ENCODE measurements around the gene LRP1B.
"Not testable (repeated sequence)": the region's sequence is repeated elsewhere in the genome, so short reads cannot be mapped to it uniquely, and the experiment has no call there.

The LRP1B gene

GRCh38 chr2:140550821-140551220 lies 1580.0 kb downstream of the LRP1B start:
- no peak for TF ChIP-seq CTCF (IDR thresholded peaks at IDR 0.05; ENCODE audit: insufficient read depth, low read depth, low read length, missing control alignments)
- H3K4me3 ChIP-seq (ENCODE audit: low read length): no peak overlapping the region
- no peak for DNase-seq (ENCODE audit: low read depth)

- not testable (repeated sequence) for H3K4me3 ChIP-seq (ENCODE audit: low read length); DNase-seq (ENCODE audit: low read depth)
Measured at GRCh38 chr2:140544769-140545168, 1586.0 kb downstream of the LRP1B start.

GRCh38 chr2:140542627-140543026 lies 1588.2 kb downstream of the LRP1B start:
- no peak for DNase-seq (ENCODE audit: low read depth)
- TF ChIP-seq CTCF (IDR thresholded peaks at IDR 0.05; ENCODE audit: insufficient read depth, low read depth, low read length, missing control alignments): no peak
- no peak overlapping the region for H3K4me3 ChIP-seq (ENCODE audit: low read length)

- TF ChIP-seq CTCF (IDR thresholded peaks at IDR 0.05; ENCODE audit: insufficient read depth, low read depth, low read length, missing control alignments): no peak
- H3K4me3 ChIP-seq (ENCODE audit: low read length): no peak overlapping the region
- DNase-seq (ENCODE audit: low read depth): no peak
Measured at GRCh38 chr2:140539242-140539875, 1591.5 kb downstream of the LRP1B start.

- DNase-seq (ENCODE audit: low read depth): no peak
- H3K4me3 ChIP-seq (ENCODE audit: low read length): no peak overlapping the region
- no peak for TF ChIP-seq CTCF (IDR thresholded peaks at IDR 0.05; ENCODE audit: insufficient read depth, low read depth, low read length, missing control alignments)
Measured at GRCh38 chr2:140529706-140530105, 1601.1 kb downstream of the LRP1B start.

- TF ChIP-seq CTCF (IDR thresholded peaks at IDR 0.05; ENCODE audit: insufficient read depth, low read depth, low read length, missing control alignments): no peak
- H3K4me3 ChIP-seq (ENCODE audit: low read length): no peak overlapping the region
Measured at GRCh38 chr2:140528982-140529381, 1601.8 kb downstream of the LRP1B start.

GRCh38 chr2:140526575-140526974 lies 1604.2 kb downstream of the LRP1B start:
- no peak overlapping the region for H3K4me3 ChIP-seq (ENCODE audit: low read length)
- no peak for TF ChIP-seq CTCF (IDR thresholded peaks at IDR 0.05; ENCODE audit: insufficient read depth, low read depth, low read length, missing control alignments)
- peak; percentile 79 for DNase-seq (ENCODE audit: low read depth)

More at GRCh38 chr2:140528982-140529381, 1601.8 kb downstream of the LRP1B start:
- no peak for DNase-seq (ENCODE audit: low read depth)
